GM12878 (cell line): ENCODE data around the gene CLIC3. TPM values are rescaled to one million over a fixed set of nuclear protein-coding genes. Genes with fewer than 3 reads are reported as not detected.

Experiments used
- ATAC-seq: fragments of 200-7000 bp; cut with Tn5 transposase; 3 replicates; pipeline ENCODE4 v1.9.1; 2020; ENCODE audit warnings: mild to moderate bottlenecking, moderate library complexity
- BruUV-seq: library from RNA; stranded (reverse); fragments of 400-500 nt; replicated peaks from 2 replicates; lab custom pipeline; 2021; lab: Mats Ljungman, UMichigan
- CTCF ChIA-PET: fragments of 300-600 bp; sonication (Branson Sonifier 250); formaldehyde crosslinking; extraction: SDS; loops from one replicate; lab custom pipeline; 2021; ENCODE audit warnings: inconsistent platforms; lab: Yijun Ruan, JAX
- POLR2A ChIA-PET: fragments of 350-600 bp; formaldehyde crosslinking; extraction: SDS; loops from one replicate; lab custom pipeline; 2021; ENCODE audit warnings: inconsistent platforms; lab: Charles Lee
- RAD21 ChIA-PET: fragments of 300-600 bp; sonication (Branson Sonifier 250); formaldehyde crosslinking; loops from one replicate; lab custom pipeline; 2023; ENCODE audit warnings: antibody characterized with exemption; ENCODE audit not compliant: unreplicated experiment; lab: Charles Lee
- SMC1A ChIA-PET: fragments of 300-600 bp; sonication (Branson Sonifier 250); formaldehyde crosslinking; loops from one replicate; lab custom pipeline; 2023; ENCODE audit not compliant: unreplicated experiment, uncharacterized antibody; lab: Charles Lee
- DNase-seq: peaks from one replicate; pipeline ENCODE4 v3.0.0-alpha.2; 2011; ENCODE audit warnings: low read depth, low spot score
- FAIRE-seq: peaks from 3 replicates; lab custom pipeline; 2011; peaks lifted over from hg19 to GRCh38; lab: Jason Lieb, UNC
- H2AFZ ChIP-seq: 2 replicates; pipeline ENCODE4 v1.6.0; 2011; ENCODE audit warnings: low read depth, low read length, control low read depth; ENCODE audit not compliant: control insufficient read depth
- H3K27ac ChIP-seq: 2 replicates; pipeline ENCODE4 v1.5.1; 2011; ENCODE audit warnings: control low read depth; ENCODE audit not compliant: control insufficient read depth, insufficient read depth
- H3K27me3 ChIP-seq, 2 experiments: replicated peaks in 1 of 2; 2 replicates each; pipeline versions ENCODE4 v1.6.0 to v1.6.1; 2011; ENCODE audit warnings: low read length in 1 of 2; ENCODE audit not compliant: control insufficient read depth in 2 of 2, insufficient read depth in 2 of 2
- H3K36me3 ChIP-seq, 2 experiments: 2 replicates each; pipeline ENCODE4 v1.5.1; 2011; ENCODE audit warnings: low read length in 1 of 2; ENCODE audit not compliant: control insufficient read depth in 2 of 2, insufficient read depth in 2 of 2
- H3K4me1 ChIP-seq: 2 replicates; pipeline ENCODE4 v1.6.1; 2011; ENCODE audit warnings: mild to moderate bottlenecking, low read length, moderate library complexity, mixed read lengths; ENCODE audit not compliant: control insufficient read depth, insufficient read depth
- H3K4me2 ChIP-seq: 2 replicates; pipeline ENCODE4 v1.6.0; 2011; ENCODE audit warnings: control low read depth; ENCODE audit not compliant: control insufficient read depth, insufficient read depth
- H3K4me3 ChIP-seq: fragments of 200-600 bp; sonication (generic); 2 replicates; pipeline ENCODE4 v1.5.1; 2016
- H3K79me2 ChIP-seq: 2 replicates; pipeline ENCODE4 v1.6.0; 2011; ENCODE audit warnings: low read length; ENCODE audit not compliant: control insufficient read depth, insufficient read depth
- H3K9ac ChIP-seq: 2 replicates; pipeline ENCODE4 v1.8.0; 2011; ENCODE audit warnings: low read length, control low read depth, mixed read lengths; ENCODE audit not compliant: control insufficient read depth, insufficient read depth
- H3K9me3 ChIP-seq: replicated peaks from 3 replicates; pipeline ENCODE4 v1.5.1; 2011; ENCODE audit warnings: mild to moderate bottlenecking, low read length; ENCODE audit not compliant: control insufficient read depth, insufficient read depth
- H4K20me1 ChIP-seq: 2 replicates; pipeline ENCODE4 v1.6.0; 2011; ENCODE audit not compliant: control insufficient read depth, insufficient read depth
- ASH2L ChIP-seq: fragments of 300-600, 200-600 bp; sonication (generic); IDR thresholded peaks from 2 replicates; pipeline ENCODE4 v1.6.1; 2017; ENCODE audit warnings: low read depth, mild to moderate bottlenecking, borderline replicate concordance
- BACH1 ChIP-seq: fragments of 450-650 bp; IDR thresholded peaks from 2 replicates; pipeline ENCODE4 v1.6.1; 2017; ENCODE audit warnings: mild to moderate bottlenecking, borderline replicate concordance
- BCL3 ChIP-seq: IDR thresholded peaks from 2 replicates; pipeline ENCODE4 v1.6.1; 2011; ENCODE audit warnings: borderline replicate concordance, low read depth, mild to moderate bottlenecking, moderate library complexity, low read length; ENCODE audit not compliant: insufficient read depth, poor library complexity, severe bottlenecking
- CHD2 ChIP-seq: IDR thresholded peaks from 2 replicates; pipeline ENCODE4 v1.6.1; 2011; ENCODE audit warnings: low read depth, low read length, improper control_type of control experiment, borderline replicate concordance
- DPF2 ChIP-seq: fragments of 450-650 bp; IDR thresholded peaks from 2 replicates; pipeline ENCODE4 v1.6.1; 2017; ENCODE audit warnings: mild to moderate bottlenecking
- E2F4 ChIP-seq: IDR thresholded peaks from 2 replicates; pipeline ENCODE4 v1.6.1; 2012; ENCODE audit warnings: low read depth, low read length, improper control_type of control experiment
- FOXK2 ChIP-seq: fragments of 450-650 bp; IDR thresholded peaks from 2 replicates; pipeline ENCODE4 v1.6.1; 2017; ENCODE audit warnings: mild to moderate bottlenecking, moderate library complexity
- HCFC1 ChIP-seq: fragments of 150-350 bp; IDR thresholded peaks from 2 replicates; pipeline ENCODE4 v1.6.1; 2014; ENCODE audit warnings: low read length
- NBN ChIP-seq: fragments of 450-650 bp; IDR thresholded peaks from 2 replicates; pipeline ENCODE4 v1.6.1; 2016
- PAX5 ChIP-seq: IDR thresholded peaks from 2 replicates; pipeline ENCODE4 v1.6.1; 2011; ENCODE audit warnings: low read depth, low read length, borderline replicate concordance
- POLR2A ChIP-seq: IDR thresholded peaks from 2 replicates; pipeline ENCODE4 v1.6.1; 2011; ENCODE audit warnings: low read depth, mild to moderate bottlenecking, low read length
- RBBP5 ChIP-seq: fragments of 200-600 bp; sonication (generic); conservative IDR thresholded peaks from 2 replicates; pipeline ENCODE4 v1.6.1; 2016
- SRF ChIP-seq, 2 experiments: IDR thresholded peaks; 2 replicates each; pipeline ENCODE4 v1.6.1; 2011; ENCODE audit warnings: low read depth in 2 of 2, low read length in 2 of 2, mild to moderate bottlenecking in 1 of 2, moderate library complexity in 1 of 2
- TCF7 ChIP-seq: IDR thresholded peaks from 2 replicates; pipeline ENCODE4 v1.6.1; 2014; ENCODE audit warnings: antibody characterized with exemption, borderline replicate concordance
- ZSCAN29 ChIP-seq: fragments of 450-650 bp; IDR thresholded peaks from 2 replicates; pipeline ENCODE4 v1.6.1; 2017; ENCODE audit warnings: mild to moderate bottlenecking, moderate library complexity
- WGBS: methylation state at CpG from one replicate; pipeline ENCODE4 v1.1.6; 2016; ENCODE audit warnings: low lambda C conversion rate; ENCODE audit not compliant: insufficient replicate concordance, insufficient coverage; ENCODE audit errors: missing lambda C conversion rate; 5-methylcytosine and 5-hydroxymethylcytosine counted together
- in situ Hi-C: fragments of 300-500 bp; cut with MboI; formaldehyde crosslinking; loops from 9 replicates; pipeline ENCODE4 v1.14.3; 2018; ENCODE audit warnings: mixed read lengths
- intact Hi-C: fragments of 100-400 bp; cut with micrococcal nuclease; formaldehyde crosslinking; loops from one replicate; pipeline ENCODE4 v1.14.2; 2022; ENCODE audit not compliant: unreplicated experiment
- polyA plus RNA-seq, 11 experiments: library from polyadenylated mRNA; depleted of rRNA in 4 of 11; unstranded in 6 of 11; stranded (reverse) in 5 of 11; fragments of >200 nt; fragmentation: Nextera tagmentation in 4 of 11; fragmentation: Illumina TruSeq in 1 of 11; extraction: Ambion mirVana in 4 of 11; extraction: Trizol in 1 of 11; gene quantifications; 1 replicate in 1 of 11; 2 replicates in 10 of 11; pipeline versions ENCODE4 v1.2.1 to v1.2.3, GENCODE V29; 2011 to 2016; ENCODE audit warnings: inconsistent platforms in 2 of 11, missing spikeins in 2 of 11, low read depth in 1 of 11
- total RNA-seq, 4 experiments: library from RNA; depleted of rRNA in 3 of 4; stranded (reverse); fragments of >200 nt in 3 of 4; fragmentation: Illumina TruSeq in 1 of 4; extraction: Trizol in 1 of 4; gene quantifications; 2 replicates each; pipeline versions ENCODE4 v1.2.1 to v1.2.3, GENCODE V29; 2013 to 2021
- TF ChIP-seq, protein P1 (sequence below): fragments of 450-650 bp; IDR thresholded peaks from 2 replicates; pipeline ENCODE4 v1.6.1; 2016; ENCODE audit warnings: mild to moderate bottlenecking, moderate library complexity, borderline replicate concordance
- TF ChIP-seq, protein P2 (sequence below): fragments of 450-650 bp; IDR thresholded peaks from 2 replicates; pipeline ENCODE4 v1.6.1; 2018; ENCODE audit warnings: borderline replicate concordance, mild to moderate bottlenecking; ENCODE audit not compliant: partially characterized antibody

Gene CLIC3
- total and polyA plus RNA-seq, 10 of the 15 experiments (the other 5 are each of a cell fraction or from before 2014, with no cell fraction given): 0.31 TPM; not detected in 9

DNA sequence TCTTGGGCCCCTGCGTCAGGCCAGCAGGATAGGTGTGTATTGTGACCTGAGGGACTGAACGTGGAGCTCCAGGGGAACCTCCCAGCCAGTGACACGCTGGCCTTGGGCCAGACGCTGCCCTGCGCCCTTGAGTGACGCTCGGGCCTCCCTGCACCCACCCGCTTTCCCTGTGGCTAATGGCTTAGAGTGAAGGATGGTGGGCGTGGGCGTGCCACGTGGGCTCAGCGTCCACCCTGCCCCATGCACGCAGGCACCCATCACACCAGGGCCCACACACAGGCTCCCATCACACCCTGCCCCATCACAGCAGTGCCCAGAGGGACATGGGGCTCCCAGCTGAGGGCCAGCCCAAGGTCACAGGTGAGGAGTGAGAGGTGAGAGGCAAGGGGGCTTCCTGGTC, 40.7 kb upstream of the CLIC3 start:
- POLR2A ChIA-PET: interaction anchor here (0.6 kb wide), 1 partner anchor 22 kb away, joined by 3 read pairs; no protein-coding TSS in a partner anchor
- no TSS peak for BruUV-seq
- H3K4me2 ChIP-seq: no peak overlapping the region
- TF ChIP-seq SRF (IDR thresholded peaks at IDR 0.05; ENCODE audit: low read depth in 2 of 2, low read length in 2 of 2) (no peak), ASH2L (no peak), HCFC1 (no peak), FOXK2 (no peak), PAX5 (no peak), NBN (no peak), BCL3 (no peak), RBBP5 (no peak), CHD2 (no peak), E2F4 (no peak), DPF2 (no peak), BACH1 (no peak), TCF7 (no peak), POLR2A (no peak), ZSCAN29 (no peak)
- TF ChIP-seq, protein P1, sequence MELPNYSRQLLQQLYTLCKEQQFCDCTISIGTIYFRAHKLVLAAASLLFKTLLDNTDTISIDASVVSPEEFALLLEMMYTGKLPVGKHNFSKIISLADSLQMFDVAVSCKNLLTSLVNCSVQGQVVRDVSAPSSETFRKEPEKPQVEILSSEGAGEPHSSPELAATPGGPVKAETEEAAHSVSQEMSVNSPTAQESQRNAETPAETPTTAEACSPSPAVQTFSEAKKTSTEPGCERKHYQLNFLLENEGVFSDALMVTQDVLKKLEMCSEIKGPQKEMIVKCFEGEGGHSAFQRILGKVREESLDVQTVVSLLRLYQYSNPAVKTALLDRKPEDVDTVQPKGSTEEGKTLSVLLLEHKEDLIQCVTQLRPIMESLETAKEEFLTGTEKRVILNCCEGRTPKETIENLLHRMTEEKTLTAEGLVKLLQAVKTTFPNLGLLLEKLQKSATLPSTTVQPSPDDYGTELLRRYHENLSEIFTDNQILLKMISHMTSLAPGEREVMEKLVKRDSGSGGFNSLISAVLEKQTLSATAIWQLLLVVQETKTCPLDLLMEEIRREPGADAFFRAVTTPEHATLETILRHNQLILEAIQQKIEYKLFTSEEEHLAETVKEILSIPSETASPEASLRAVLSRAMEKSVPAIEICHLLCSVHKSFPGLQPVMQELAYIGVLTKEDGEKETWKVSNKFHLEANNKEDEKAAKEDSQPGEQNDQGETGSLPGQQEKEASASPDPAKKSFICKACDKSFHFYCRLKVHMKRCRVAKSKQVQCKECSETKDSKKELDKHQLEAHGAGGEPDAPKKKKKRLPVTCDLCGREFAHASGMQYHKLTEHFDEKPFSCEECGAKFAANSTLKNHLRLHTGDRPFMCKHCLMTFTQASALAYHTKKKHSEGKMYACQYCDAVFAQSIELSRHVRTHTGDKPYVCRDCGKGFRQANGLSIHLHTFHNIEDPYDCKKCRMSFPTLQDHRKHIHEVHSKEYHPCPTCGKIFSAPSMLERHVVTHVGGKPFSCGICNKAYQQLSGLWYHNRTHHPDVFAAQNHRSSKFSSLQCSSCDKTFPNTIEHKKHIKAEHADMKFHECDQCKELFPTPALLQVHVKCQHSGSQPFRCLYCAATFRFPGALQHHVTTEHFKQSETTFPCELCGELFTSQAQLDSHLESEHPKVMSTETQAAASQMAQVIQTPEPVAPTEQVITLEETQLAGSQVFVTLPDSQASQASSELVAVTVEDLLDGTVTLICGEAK: no peak
- TF ChIP-seq, protein P2, sequence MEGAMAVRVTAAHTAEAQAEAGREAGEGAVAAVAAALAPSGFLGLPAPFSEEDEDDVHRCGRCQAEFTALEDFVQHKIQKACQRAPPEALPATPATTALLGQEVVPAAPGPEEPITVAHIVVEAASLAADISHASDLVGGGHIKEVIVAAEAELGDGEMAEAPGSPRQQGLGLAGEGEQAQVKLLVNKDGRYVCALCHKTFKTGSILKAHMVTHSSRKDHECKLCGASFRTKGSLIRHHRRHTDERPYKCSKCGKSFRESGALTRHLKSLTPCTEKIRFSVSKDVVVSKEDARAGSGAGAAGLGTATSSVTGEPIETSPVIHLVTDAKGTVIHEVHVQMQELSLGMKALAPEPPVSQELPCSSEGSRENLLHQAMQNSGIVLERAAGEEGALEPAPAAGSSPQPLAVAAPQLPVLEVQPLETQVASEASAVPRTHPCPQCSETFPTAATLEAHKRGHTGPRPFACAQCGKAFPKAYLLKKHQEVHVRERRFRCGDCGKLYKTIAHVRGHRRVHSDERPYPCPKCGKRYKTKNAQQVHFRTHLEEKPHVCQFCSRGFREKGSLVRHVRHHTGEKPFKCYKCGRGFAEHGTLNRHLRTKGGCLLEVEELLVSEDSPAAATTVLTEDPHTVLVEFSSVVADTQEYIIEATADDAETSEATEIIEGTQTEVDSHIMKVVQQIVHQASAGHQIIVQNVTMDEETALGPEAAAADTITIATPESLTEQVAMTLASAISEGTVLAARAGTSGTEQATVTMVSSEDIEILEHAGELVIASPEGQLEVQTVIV: no peak
- no peaks in the 10 kb centered on the region for H3K9me3 ChIP-seq
- no peaks in the 10 kb centered on the region for H3K27me3 ChIP-seq
- 48% methylated on average over 12 of the region's 13 CpGs for WGBS
- in situ Hi-C loops (loop anchor here (5.0 kb wide), 2 partner anchors 90 to 240 kb away; partner anchors contain the start of genes C8G and CCDC183), intact Hi-C loops (loop anchor here (5.0 kb wide), 1 partner anchor 190 kb away; the partner anchor contains the start of gene PHPT1)
- DNase-seq (no peak), ATAC-seq (no peak), FAIRE-seq (no peak)
- H3K36me3 ChIP-seq: no peaks in the 10 kb centered on the region
- no peak overlapping the region for H3K4me3 ChIP-seq
- SMC1A ChIA-PET: interaction anchor here (1.5 kb wide), 1 partner anchor 249 kb away, joined by 3 read pairs; no protein-coding TSS in a partner anchor
- no peak overlapping the region for H3K9ac ChIP-seq
- CTCF ChIA-PET: interaction anchor here (1.0 to 4.4 kb wide), 6 partner anchors 10 to 250 kb away, joined by 3 to 163 read pairs (median 19); partner anchors contain the start of gene NPDC1
- no peaks in the 10 kb centered on the region for H4K20me1 ChIP-seq
- no peak overlapping the region for H3K27ac ChIP-seq
- RAD21 ChIA-PET: interaction anchor here (3.8 kb wide), 1 partner anchor 89 kb away, joined by 109 read pairs; no protein-coding TSS in a partner anchor
- no peaks in the 10 kb centered on the region for H3K79me2 ChIP-seq
- H3K4me1 ChIP-seq: peaks cover 21% of the 10 kb centered on the region
- H2AFZ ChIP-seq: no peak overlapping the region
